Memory B cell (primary cell): ENCODE data around the gene DNAJC12.
A peak's percentile ranks its signal among the peaks of the same experiment; 100 is the strongest.
"Not testable (repeated sequence)": the region's sequence is repeated elsewhere in the genome, so short reads cannot be mapped to it uniquely, and the experiment has no call there.

Source experiments
- ATAC-seq: fragments of 150-1000 bp; cut with Tn5 transposase; 2 replicates; pipeline ENCODE4 v1.10.0; 2021; ENCODE audit warnings: low read depth, mild to moderate bottlenecking, moderate library complexity
- DNase-seq, 2 donors: peaks; one replicate each; pipeline ENCODE4 v3.0.0; 2022; ENCODE audit warnings: low spot score in 2 of 2
- H3K27ac Mint-ChIP-seq: one replicate; pipeline ENCODE4 v1.8.0; 2022; ENCODE audit warnings: mild to moderate bottlenecking, moderate library complexity, mixed read lengths
- H3K27me3 Mint-ChIP-seq: one replicate; pipeline ENCODE4 v1.8.0; 2022; ENCODE audit warnings: mixed read lengths
- H3K36me3 Mint-ChIP-seq: one replicate; pipeline ENCODE4 v1.8.0; 2022; ENCODE audit warnings: mild to moderate bottlenecking, mixed read lengths
- H3K4me1 Mint-ChIP-seq: one replicate; pipeline ENCODE4 v1.8.0; 2022; ENCODE audit warnings: mixed read lengths
- H3K4me3 Mint-ChIP-seq: one replicate; pipeline ENCODE4 v1.8.0; 2022; ENCODE audit warnings: mild to moderate bottlenecking, moderate library complexity, mixed read lengths
- H3K9me3 Mint-ChIP-seq: one replicate; pipeline ENCODE4 v1.8.0; 2022; ENCODE audit warnings: mixed read lengths

DNAJC12 gene

DNA sequence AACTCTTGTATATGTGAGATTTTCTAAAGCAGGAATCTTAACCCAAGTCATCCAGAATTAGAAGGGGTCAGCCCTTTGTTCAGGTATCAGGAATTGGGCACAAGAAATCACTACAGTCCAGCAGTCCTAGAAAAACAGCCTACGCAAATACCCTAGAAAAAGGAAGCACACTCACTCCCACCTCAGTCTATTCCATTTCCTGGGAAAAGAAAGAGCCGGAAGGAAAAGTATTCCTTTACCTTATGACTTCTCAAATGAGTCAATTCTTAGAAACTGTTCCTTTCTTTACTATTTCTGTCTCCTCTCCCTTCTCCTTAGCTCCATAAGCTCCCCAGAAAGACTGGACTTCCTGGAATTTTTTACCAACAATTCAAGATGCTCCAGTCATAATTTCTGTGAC, 62.7 kb downstream of the DNAJC12 start:
- Mint-ChIP-seq H3K36me3 (no peaks in the 10 kb centered on the region), H3K27ac (no peak overlapping the region), H3K27me3 (no peaks in the 10 kb centered on the region), H3K4me3 (no peak overlapping the region), H3K4me1 (peaks cover 28% of the 10 kb centered on the region), H3K9me3 (no peaks in the 10 kb centered on the region)
- DNase-seq (no peak), ATAC-seq (no peak)

- Mint-ChIP-seq H3K4me3 (peak overlapping the region; percentile 25), H3K27ac (peak overlapping the region; percentile 88), H3K9me3 (no peaks in the 10 kb centered on the region), H3K36me3 (no peaks in the 10 kb centered on the region), H3K27me3 (no peaks in the 10 kb centered on the region), H3K4me1 (peaks cover 31% of the 10 kb centered on the region)
- DNase-seq: peak in 1 of 2 donors; percentile 51
- peak; percentile 97 for ATAC-seq
Measured at GRCh38 chr10:67772894-67773511, 65.0 kb downstream of the DNAJC12 start.

DNA sequence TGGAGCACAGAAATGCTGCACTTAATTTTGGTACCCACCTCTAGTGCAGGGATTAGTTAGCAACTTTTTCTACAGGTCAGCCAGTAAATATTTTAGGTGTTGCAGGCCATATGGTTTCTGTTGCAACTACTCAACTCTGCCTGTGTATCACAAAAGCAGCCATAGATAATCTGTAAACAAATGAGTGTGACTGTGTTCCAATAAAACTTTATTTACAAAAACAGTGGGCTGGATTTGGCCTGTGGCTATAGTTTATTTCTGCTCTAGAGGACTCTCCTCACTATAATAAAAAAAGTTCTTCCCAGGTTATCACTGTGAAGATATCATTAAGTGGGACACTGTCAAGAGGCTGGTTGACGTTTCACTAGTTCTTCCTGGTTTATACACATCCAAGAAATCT, 65.8 kb downstream of the DNAJC12 start:
- no peaks in the 10 kb centered on the region for H3K36me3 Mint-ChIP-seq
- no peak for ATAC-seq
- no peaks in the 10 kb centered on the region for H3K9me3 Mint-ChIP-seq
- no peak for DNase-seq
- H3K4me1 Mint-ChIP-seq: peaks cover 31% of the 10 kb centered on the region
- H3K27ac Mint-ChIP-seq: peak overlapping the region; percentile 88
- no peak overlapping the region for H3K4me3 Mint-ChIP-seq
- H3K27me3 Mint-ChIP-seq: no peaks in the 10 kb centered on the region

GRCh38 chr10:67771200-67771599, 66.8 kb downstream of the DNAJC12 start:
- peak overlapping the region; percentile 36 for H3K27ac Mint-ChIP-seq
- H3K9me3 Mint-ChIP-seq: no peaks in the 10 kb centered on the region
- DNase-seq (no peak), ATAC-seq (no peak)
- no peak overlapping the region for H3K4me3 Mint-ChIP-seq
- H3K4me1 Mint-ChIP-seq: peaks cover 31% of the 10 kb centered on the region
- no peaks in the 10 kb centered on the region for H3K36me3 Mint-ChIP-seq
- no peaks in the 10 kb centered on the region for H3K27me3 Mint-ChIP-seq

GRCh38 chr10:67770537-67770936, 67.5 kb downstream of the DNAJC12 start:
- ATAC-seq: peak; percentile 57
- no peaks in the 10 kb centered on the region for H3K36me3 Mint-ChIP-seq

GRCh38 chr10:67767244-67767643, 70.7 kb downstream of the DNAJC12 start:
- no peaks in the 10 kb centered on the region for H3K27me3 Mint-ChIP-seq
- no peak overlapping the region for H3K27ac Mint-ChIP-seq
- H3K4me1 Mint-ChIP-seq: peaks cover 30% of the 10 kb centered on the region
- ATAC-seq: no peak
- H3K4me3 Mint-ChIP-seq: no peak overlapping the region
- no peaks in the 10 kb centered on the region for H3K36me3 Mint-ChIP-seq
- no peak for DNase-seq
- no peaks in the 10 kb centered on the region for H3K9me3 Mint-ChIP-seq

More at GRCh38 chr10:67770537-67770936, 67.5 kb downstream of the DNAJC12 start:
- Mint-ChIP-seq H3K27ac (peak overlapping the region; percentile 36), H3K4me3 (peak overlapping the region; percentile 30), H3K9me3 (no peaks in the 10 kb centered on the region), H3K27me3 (no peaks in the 10 kb centered on the region), H3K4me1 (peaks cover 31% of the 10 kb centered on the region)
- DNase-seq: peak in 1 of 2 donors; percentile 19

GRCh38 chr10:67764012-67764822, 73.8 kb downstream of the DNAJC12 start:
- peak overlapping the region; percentile 100 for H3K27ac Mint-ChIP-seq
- no peaks in the 10 kb centered on the region for H3K9me3 Mint-ChIP-seq
- peaks cover 11% of the 10 kb centered on the region for H3K4me1 Mint-ChIP-seq
- H3K4me3 Mint-ChIP-seq: peak overlapping the region; percentile 93
- peak; percentile 100 for DNase-seq
- H3K36me3 Mint-ChIP-seq: no peaks in the 10 kb centered on the region
- no peaks in the 10 kb centered on the region for H3K27me3 Mint-ChIP-seq
- ATAC-seq: peak; percentile 78

- ATAC-seq (peak; percentile 38), DNase-seq (peak; percentile 63 to 73)
- Mint-ChIP-seq H3K4me3 (peak overlapping the region; percentile 93), H3K27ac (peak overlapping the region; percentile 100), H3K27me3 (no peaks in the 10 kb centered on the region), H3K9me3 (no peaks in the 10 kb centered on the region), H3K4me1 (peaks cover 11% of the 10 kb centered on the region), H3K36me3 (no peaks in the 10 kb centered on the region)
Measured at GRCh38 chr10:67763499-67764011, 74.4 kb downstream of the DNAJC12 start.

GRCh38 chr10:67762567-67762966, 75.4 kb downstream of the DNAJC12 start:
- not testable (repeated sequence) for H3K27ac Mint-ChIP-seq, H3K27me3 Mint-ChIP-seq, DNase-seq, ATAC-seq, H3K4me3 Mint-ChIP-seq, H3K36me3 Mint-ChIP-seq, H3K9me3 Mint-ChIP-seq
- H3K4me1 Mint-ChIP-seq: peaks cover 11% of the 10 kb centered on the region

DNA sequence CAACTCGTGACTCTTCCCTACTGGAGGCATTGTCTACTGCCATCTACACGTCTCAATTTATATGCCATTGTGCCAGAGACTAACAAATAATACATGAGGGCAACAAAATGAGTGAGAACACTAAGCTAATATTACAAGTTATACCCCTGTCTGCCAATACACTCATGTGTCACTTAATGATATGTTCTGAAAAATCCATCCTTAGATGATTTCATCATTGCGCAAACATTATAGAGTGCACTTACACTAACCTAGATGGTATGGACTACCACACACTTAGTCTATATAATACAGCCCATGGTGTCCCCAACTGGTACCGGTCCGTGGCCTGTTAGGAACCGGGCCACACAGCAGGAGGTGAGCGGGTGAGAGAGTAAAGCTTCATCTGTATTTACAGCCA, 77.7 kb downstream of the DNAJC12 start:
- Mint-ChIP-seq H3K36me3 (no peaks in the 10 kb centered on the region), H3K27me3 (no peaks in the 10 kb centered on the region), H3K4me3 (no peak overlapping the region), H3K9me3 (no peaks in the 10 kb centered on the region), H3K27ac (no peak overlapping the region), H3K4me1 (peaks cover 10% of the 10 kb centered on the region)
- DNase-seq (no peak), ATAC-seq (no peak)
